ENCODE results near the gene PLEKHA5.
"Not testable (repeated sequence)": the region's sequence is repeated elsewhere in the genome, so short reads cannot be mapped to it uniquely, and the experiment has no call there.

PLEKHA5 gene

GRCh38 chr12:19129486-19130223 is at the start of gene PLEKHA5:
Gene PLEKHA5 (plus strand): TSS chr12:19129733. CDS start chr12:19129800, 67 bp downstream.
- peak; percentile 66 for DNase-seq

DNA sequence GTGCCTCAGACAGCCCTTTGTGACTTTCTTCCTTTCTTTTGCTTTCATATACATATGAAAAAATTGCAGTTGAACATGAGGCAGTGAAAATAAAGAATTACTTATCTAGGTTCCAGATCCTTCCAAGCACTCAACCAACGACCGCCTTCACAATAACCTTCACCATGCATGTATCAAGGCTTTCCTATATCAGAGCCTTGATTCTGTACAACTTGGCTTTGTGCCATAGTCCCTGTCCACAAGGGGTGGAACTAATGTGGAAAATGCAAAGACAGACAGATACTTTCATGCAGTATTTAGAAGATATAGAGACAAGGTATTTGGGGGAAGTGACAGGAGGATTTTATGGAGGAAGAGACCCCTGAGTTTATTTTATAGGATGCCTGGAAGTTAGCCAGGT is 48.6 kb upstream of the PLEKHA5 start:
- no peak for DNase-seq

- peak; percentile 1 for DNase-seq
Measured at GRCh38 chr12:19082365-19082911, 47.1 kb upstream of the PLEKHA5 start.

DNA sequence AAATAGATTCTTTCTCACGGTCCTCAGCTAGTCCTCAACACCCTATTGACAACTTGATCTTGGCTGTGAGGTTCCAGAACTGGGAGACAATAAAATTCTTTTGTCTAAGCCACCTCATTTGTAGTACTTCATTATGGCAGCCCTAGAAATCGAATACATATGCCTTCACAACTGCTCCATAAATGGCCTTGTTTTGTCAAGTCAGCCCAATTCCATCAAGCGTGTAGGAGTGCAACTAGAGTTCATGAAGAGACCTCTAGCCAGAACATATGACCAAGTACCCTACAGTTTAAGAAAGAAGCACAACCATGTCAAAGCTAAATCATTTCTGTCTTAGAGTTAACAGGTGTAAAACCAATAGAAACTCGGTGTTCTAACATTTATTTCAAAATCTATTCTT is 45.0 kb upstream of the PLEKHA5 start:
- DNase-seq, result no peak

DNA sequence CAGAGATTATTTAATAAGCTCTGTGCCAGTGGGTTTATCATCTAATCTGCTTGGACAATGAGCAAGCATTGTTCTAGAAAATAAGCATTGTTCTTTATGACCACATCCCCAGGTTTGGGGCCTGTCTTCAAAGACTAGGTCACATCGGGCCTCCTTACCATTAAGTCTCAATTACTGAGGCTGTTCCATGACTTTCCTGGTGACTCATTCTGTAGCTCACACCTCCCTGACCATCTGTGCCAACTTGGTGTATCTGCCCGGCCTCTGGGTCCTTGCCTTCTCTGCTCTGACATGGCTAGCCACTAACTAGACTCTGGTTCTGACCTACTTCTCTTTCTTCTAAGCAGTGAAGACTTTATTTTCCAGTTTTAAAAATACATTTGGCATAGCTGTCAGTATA is 44.4 kb upstream of the PLEKHA5 start:
- no peak for DNase-seq

DNA sequence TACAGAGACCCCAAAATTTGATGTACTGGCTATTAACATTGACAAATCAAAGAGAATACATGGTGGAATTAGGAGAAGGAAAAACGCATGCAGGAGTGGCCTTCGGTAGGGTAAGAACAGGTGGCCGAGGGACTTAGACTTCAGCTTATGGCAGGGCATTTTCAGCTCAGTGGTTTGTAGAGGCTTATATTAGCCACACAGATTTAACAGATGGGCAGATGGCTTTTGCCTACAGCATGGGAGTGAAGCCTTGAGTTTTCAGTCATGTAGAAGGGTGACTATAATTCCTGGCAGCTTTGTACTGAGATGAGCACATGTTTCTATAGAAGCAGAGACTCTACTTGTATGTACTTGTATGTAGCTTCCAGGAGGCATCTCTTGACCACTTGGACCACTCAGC is 40.9 kb upstream of the PLEKHA5 start:
- no peak for DNase-seq

- DNase-seq, result not testable (repeated sequence)
Measured at GRCh38 chr12:19092482-19092881, 37.1 kb upstream of the PLEKHA5 start.

DNA sequence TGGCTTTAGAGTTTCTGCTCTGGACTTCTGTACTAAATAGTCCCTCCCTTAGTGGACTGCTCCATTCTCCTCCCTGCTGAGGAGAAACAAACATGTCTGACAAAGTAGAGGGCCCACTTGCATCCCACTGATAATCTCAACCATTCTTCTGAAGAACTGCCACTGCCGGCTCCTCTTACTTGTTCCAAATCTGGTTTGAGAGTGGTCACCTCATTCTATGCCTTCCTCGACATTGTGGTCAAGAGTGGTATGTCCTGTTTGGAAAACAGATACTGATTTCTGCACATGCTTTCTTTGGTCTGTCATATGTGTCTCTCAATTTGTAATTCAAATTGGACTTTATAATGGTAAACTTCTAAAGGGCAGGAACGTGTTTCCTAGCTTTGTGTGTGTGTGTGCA is 36.3 kb upstream of the PLEKHA5 start:
- no peak for DNase-seq

DNA sequence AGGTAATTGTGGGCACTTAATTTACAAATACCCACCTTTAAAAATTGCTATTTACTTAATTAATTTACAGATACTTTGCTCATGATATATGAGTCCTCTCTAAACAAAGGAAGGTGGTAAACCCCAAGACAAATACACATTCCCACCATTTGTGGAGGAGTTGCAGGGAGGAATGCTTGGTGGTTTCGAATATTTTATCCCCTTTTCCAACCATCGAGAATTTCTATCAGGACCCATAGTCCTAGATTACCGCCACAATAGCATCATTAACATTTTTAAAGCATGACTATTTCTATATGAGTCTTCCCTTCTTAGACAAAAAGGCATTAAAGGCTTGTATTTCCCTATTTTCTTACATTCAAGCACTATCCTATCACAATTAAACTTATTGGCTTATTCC is 34.2 kb upstream of the PLEKHA5 start:
- no peak for DNase-seq

DNA sequence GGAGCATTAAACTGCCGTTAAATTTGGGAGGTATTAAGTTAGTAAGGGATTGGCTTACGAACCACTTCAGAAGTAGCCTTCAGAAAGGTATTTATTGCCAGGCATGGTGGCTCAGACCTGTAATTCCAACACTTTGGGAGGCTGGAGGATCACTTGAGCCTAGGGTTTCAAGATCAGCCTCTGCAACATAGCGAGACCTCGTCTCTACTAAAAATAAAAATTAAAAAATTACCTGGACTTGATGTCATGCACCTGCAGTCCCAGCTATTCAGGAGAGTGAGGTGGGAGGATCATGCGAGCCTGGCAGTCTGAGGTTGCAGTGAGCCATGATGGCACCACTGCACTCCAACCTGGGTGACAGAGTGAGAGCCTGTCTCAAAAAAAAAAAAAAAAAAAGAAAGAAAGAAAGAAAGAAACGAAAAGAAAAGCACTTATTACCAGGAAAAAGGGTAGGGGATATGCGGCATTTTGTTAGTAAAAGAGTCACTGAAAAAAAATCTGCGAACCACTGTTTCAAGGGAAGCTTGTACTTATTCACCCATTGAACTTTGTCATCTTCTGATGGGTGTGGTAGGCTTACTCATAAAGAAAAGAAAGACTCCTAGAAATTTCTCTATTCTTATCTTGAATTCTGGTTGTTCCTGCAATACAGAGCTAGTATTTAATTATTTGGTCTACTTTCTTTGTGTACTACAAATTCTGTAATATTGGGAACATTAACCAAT is 33.6 kb upstream of the PLEKHA5 start:
- DNase-seq, result no peak

GRCh38 chr12:19105463-19105862 is 24.1 kb upstream of the PLEKHA5 start:
- no peak for DNase-seq

DNA sequence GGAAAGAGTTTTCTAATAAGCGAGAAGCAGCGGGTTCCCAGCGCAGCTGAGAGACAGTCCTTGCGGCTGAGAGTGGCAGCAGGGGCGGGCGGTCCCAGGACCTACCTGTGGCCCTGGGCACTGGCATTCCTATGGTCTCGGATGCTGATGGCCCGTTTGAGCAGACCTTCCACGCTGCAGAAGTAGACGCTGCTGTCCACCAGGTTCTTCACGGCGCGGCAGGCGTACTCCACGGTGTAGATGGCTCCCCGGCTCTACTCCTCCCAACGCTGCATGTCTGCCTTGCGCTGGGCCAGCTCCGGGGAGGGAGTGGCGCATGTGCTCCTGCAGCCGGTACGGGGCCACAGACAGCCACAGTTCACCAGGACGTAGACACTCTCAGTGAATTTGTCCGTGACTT is 21.8 kb upstream of the PLEKHA5 start:
- no peak for DNase-seq

- no peak for DNase-seq
Measured at GRCh38 chr12:19110221-19110940, 19.2 kb upstream of the PLEKHA5 start.

DNA sequence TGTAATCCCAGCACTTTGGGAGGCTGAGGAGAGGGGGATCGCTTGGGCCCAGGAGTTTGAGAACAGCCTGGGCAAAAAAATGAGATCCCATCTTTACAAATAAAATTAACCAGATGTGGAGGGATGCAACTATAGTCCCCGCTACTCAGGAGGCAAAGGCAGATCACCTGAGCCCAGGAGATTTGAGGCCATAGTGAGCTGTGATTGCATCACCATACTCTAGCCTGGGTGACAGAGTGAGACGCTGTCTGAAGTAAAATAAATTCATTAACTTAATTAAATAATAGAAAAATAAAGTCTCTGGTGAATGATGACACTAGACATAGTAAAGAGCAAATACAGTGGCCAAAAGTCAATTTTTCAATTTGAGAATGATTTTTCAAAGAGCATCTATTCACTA is 16.1 kb upstream of the PLEKHA5 start:
- no peak for DNase-seq

- no peak for DNase-seq
Measured at GRCh38 chr12:19115285-19115684, 14.2 kb upstream of the PLEKHA5 start.

- DNase-seq, result no peak
Measured at GRCh38 chr12:19119440-19119839, 10.1 kb upstream of the PLEKHA5 start.

DNA sequence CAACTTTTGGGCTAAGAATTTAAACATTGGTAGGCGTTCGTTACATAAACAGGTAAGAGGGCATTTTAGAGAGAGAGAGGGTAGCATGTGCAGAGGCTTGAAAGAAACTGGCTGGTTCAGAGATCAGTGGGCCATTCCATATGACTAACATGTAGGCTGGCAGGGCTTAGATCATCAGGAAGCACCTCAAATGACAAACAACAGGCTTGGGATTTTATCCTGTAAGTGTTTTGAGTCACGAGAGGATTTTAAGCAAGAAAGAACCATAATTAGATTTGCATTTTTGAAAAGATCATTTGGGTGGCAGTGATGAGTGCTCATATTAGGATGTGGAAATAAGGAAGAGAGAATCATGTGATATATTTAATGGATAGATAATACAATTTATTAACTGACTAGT is 8.7 kb upstream of the PLEKHA5 start:
- DNase-seq, result no peak

DNA sequence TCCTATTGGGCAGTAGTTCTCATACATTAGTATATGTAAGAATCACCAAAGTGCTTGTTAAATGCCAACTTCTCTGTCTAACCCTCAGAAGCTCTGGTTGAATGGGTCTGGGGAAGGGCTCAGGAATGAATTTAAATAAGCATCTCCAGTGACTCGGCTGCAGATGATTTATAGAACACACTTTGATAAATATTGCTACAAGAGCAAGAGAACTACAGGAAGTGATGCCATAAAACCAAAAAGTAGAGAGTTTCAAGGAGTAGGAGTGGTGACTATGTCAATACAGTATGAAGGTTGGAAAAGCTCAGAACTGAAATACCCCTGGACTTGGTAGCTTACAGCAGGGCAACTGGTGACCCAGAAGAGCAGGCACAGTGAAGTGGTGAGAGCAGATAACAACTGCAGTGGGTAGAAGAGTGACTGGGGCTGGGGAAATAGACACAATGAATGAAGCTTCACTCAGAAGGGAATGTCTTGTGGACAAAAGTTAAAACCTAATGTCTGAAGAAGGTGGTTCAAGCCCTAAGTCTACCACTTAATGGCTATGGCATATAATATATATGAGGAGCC is 8.0 kb upstream of the PLEKHA5 start:
- no peak for DNase-seq

- DNase-seq, result peak; percentile 74
Measured at GRCh38 chr12:19125325-19125724, 4.2 kb upstream of the PLEKHA5 start.

GRCh38 chr12:19127270-19127669 is 2.3 kb upstream of the PLEKHA5 start:
- DNase-seq, result no peak

- no peak for DNase-seq
Measured at GRCh38 chr12:19128485-19128884, 1.0 kb upstream of the PLEKHA5 start.

DNA sequence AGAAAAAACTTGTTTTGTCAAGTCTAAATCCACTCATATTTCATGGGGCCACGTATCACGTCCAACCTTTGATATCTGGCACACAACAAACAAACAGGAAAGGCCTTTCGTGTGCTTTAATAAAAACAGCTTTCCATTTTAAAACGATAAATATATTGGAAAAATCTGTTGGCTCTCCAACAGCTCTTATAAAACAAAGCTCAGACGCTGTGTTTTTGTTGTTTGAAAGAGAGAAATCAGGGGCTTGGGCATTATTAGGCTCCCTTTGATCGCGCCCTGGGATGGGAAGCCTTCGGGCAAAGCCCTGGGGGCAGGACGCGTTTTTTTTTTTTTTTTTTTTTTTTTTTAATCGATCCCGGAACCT is 429 bp upstream of the PLEKHA5 start:
- DNase-seq, result no peak
